ENCODE data around the gene DBF4B. TPM values are rescaled to one million over a fixed set of nuclear protein-coding genes. Genes with fewer than 3 reads are reported as not detected.

Gene DBF4B
- total RNA-seq, 1 donor from 2014 or later: 5.0 TPM

- DNase-seq (no peak), ATAC-seq (ENCODE audit: poor library complexity) (peak; percentile 84)
- intact Hi-C loops (cut with DNase I): no loop called here
Measured at GRCh38 chr17:44757045-44757917, 48.8 kb downstream of the DBF4B start.

- intact Hi-C loops (cut with DNase I): no loop called here
- DNase-seq: no peak
- ATAC-seq (ENCODE audit: poor library complexity): peak; percentile 13
Measured at GRCh38 chr17:44757918-44758413, 49.5 kb downstream of the DBF4B start.

GRCh38 chr17:44758414-44759085 lies 50.1 kb downstream of the DBF4B start, which contains the start of gene ADAM11:
TSS of gene ADAM11 (plus strand) at chr17:44758988. CDS start at chr17:44759200, 212 bp downstream.
- DNase-seq (no peak), ATAC-seq (ENCODE audit: poor library complexity) (peak; percentile 59)
- intact Hi-C loops (cut with DNase I): no loop called here

- intact Hi-C loops (cut with DNase I): no loop called here
- ATAC-seq (ENCODE audit: poor library complexity): peak; percentile 4
- no peak for DNase-seq
Measured at GRCh38 chr17:44759086-44759915, 50.8 kb downstream of the DBF4B start.

GRCh38 chr17:44759916-44760243 lies 51.4 kb downstream of the DBF4B start:
- ATAC-seq (ENCODE audit: poor library complexity): no peak
- no peak for DNase-seq
- intact Hi-C loops (cut with DNase I): no loop called here

GRCh38 chr17:44760474-44761308 lies 52.2 kb downstream of the DBF4B start:
- intact Hi-C loops (cut with DNase I): no loop called here
- no peak for ATAC-seq (ENCODE audit: poor library complexity)
- no peak for DNase-seq

- intact Hi-C loops (cut with DNase I): no loop called here
- no peak for DNase-seq
- ATAC-seq (ENCODE audit: poor library complexity): no peak
Measured at GRCh38 chr17:44761932-44762810, 53.7 kb downstream of the DBF4B start.

- intact Hi-C loops (cut with DNase I): no loop called here
- DNase-seq: no peak
- no peak for ATAC-seq (ENCODE audit: poor library complexity)
Measured at GRCh38 chr17:44763170-44763569, 54.7 kb downstream of the DBF4B start.

- intact Hi-C loops (cut with DNase I): no loop called here
- DNase-seq (no peak), ATAC-seq (ENCODE audit: poor library complexity) (no peak)
Measured at GRCh38 chr17:44765965-44766364, 57.5 kb downstream of the DBF4B start.

GRCh38 chr17:44766409-44767038 lies 58.1 kb downstream of the DBF4B start:
- peak; percentile 65 for ATAC-seq (ENCODE audit: poor library complexity)
- DNase-seq: no peak
- intact Hi-C loops (cut with DNase I): no loop called here

GRCh38 chr17:44767493-44767892 lies 59.0 kb downstream of the DBF4B start:
- intact Hi-C loops (cut with DNase I): no loop called here
- no peak for DNase-seq
- no peak for ATAC-seq (ENCODE audit: poor library complexity)

GRCh38 chr17:44768505-44769142 lies 60.2 kb downstream of the DBF4B start:
- ATAC-seq (ENCODE audit: poor library complexity) (no peak), DNase-seq (no peak)
- intact Hi-C loops (cut with DNase I): no loop called here

GRCh38 chr17:44769230-44769629 lies 60.8 kb downstream of the DBF4B start:
- no peak for DNase-seq
- no peak for ATAC-seq (ENCODE audit: poor library complexity)
- intact Hi-C loops (cut with DNase I): no loop called here

- DNase-seq: no peak
- ATAC-seq (ENCODE audit: poor library complexity): no peak
- intact Hi-C loops (cut with DNase I): loop anchor here (10.0 kb wide), 1 partner anchor 255 kb away; no protein-coding TSS in a partner anchor
Measured at GRCh38 chr17:44769647-44770084, 61.2 kb downstream of the DBF4B start.

GRCh38 chr17:44770166-44770925 lies 61.9 kb downstream of the DBF4B start:
- intact Hi-C loops (cut with DNase I): loop anchor here (10.0 kb wide), 1 partner anchor 254 kb away; no protein-coding TSS in a partner anchor
- ATAC-seq (ENCODE audit: poor library complexity): no peak
- DNase-seq: no peak

All from Right ventricle myocardium superior (tissue), 1 donor.